HepG2 (cell line): Measurements from ENCODE around the gene FRMD1. TPM values are rescaled to one million over a fixed set of nuclear protein-coding genes. Genes with fewer than 3 reads are reported as not detected.
A peak's percentile ranks its signal among the peaks of the same experiment; 100 is the strongest.

Experiments
- BORCS8-MEF2B ChIP-seq: sonication (generic); formaldehyde crosslinking; IDR thresholded peaks from 2 replicates; pipeline ENCODE4 v1.8.0; 2022; ENCODE audit warnings: mild to moderate bottlenecking, missing genetic modification reagents
- CEBPB ChIP-seq: IDR thresholded peaks from 2 replicates; pipeline ENCODE4 v1.6.1; 2011; ENCODE audit warnings: low read depth, low read length, improper control_type of control experiment, borderline replicate concordance
- EZH2 ChIP-seq: conservative IDR thresholded peaks from 2 replicates; pipeline ENCODE4 v1.6.1; 2012; ENCODE audit warnings: mild to moderate bottlenecking, low read depth, low read length, moderate library complexity
- MAX ChIP-seq: IDR thresholded peaks from 2 replicates; pipeline ENCODE4 v1.6.1; 2012; ENCODE audit warnings: inconsistent platforms
- MED13 ChIP-seq: sonication (generic); formaldehyde crosslinking; IDR thresholded peaks from 2 replicates; pipeline ENCODE4 v1.5.0; 2020; ENCODE audit warnings: missing genetic modification reagents
- POLR2G ChIP-seq: fragments of 200-400 bp; formaldehyde crosslinking; IDR thresholded peaks from 2 replicates; pipeline ENCODE4 v1.6.1; 2018; ENCODE audit warnings: mild to moderate bottlenecking, low read depth, low read length, moderate library complexity
- RAD21 ChIP-seq: fragments of 450-650 bp; formaldehyde crosslinking; IDR thresholded peaks from 2 replicates; pipeline ENCODE4 v1.5.0; 2020; ENCODE audit warnings: mild to moderate bottlenecking
- SALL1 ChIP-seq: sonication (generic); formaldehyde crosslinking; IDR thresholded peaks from 2 replicates; pipeline ENCODE4 v1.8.0; 2022; ENCODE audit warnings: mild to moderate bottlenecking, missing genetic modification reagents
- TCF7L2 ChIP-seq: IDR thresholded peaks from 2 replicates; pipeline ENCODE4 v1.6.1; 2011; ENCODE audit warnings: mild to moderate bottlenecking, low read depth, low read length, moderate library complexity
- ZBTB40 ChIP-seq, 2 experiments: fragments of 450-650 bp in 1 of 2; sonication (generic) in 1 of 2; formaldehyde crosslinking in 1 of 2; IDR thresholded peaks; 2 replicates each; pipeline versions ENCODE4 v1.6.1 to v1.8.0; 2016 to 2022; ENCODE audit warnings: antibody characterized with exemption in 1 of 2, mild to moderate bottlenecking in 1 of 2, missing genetic modification reagents in 1 of 2
- ZNF318 ChIP-seq: sonication (generic); formaldehyde crosslinking; IDR thresholded peaks from 2 replicates; pipeline ENCODE4 v1.4.0; 2020; ENCODE audit warnings: mild to moderate bottlenecking, missing genetic modification reagents
- ZNF660 ChIP-seq: sonication (generic); formaldehyde crosslinking; IDR thresholded peaks from 2 replicates; pipeline ENCODE4 v1.5.1; 2020; ENCODE audit warnings: mild to moderate bottlenecking, low read depth, missing genetic modification reagents, borderline replicate concordance
- ZNF841 ChIP-seq: sonication (generic); formaldehyde crosslinking; IDR thresholded peaks from 2 replicates; pipeline ENCODE4 v1.8.1; 2023; ENCODE audit warnings: missing genetic modification reagents, borderline replicate concordance
- polyA plus RNA-seq, 8 experiments: library from polyadenylated mRNA; depleted of rRNA in 3 of 8; stranded (reverse) in 7 of 8; unstranded in 1 of 8; fragments of >200 nt; fragmentation: Illumina TruSeq in 4 of 8; extraction: Trizol in 4 of 8; gene quantifications; 2 replicates each; pipeline versions ENCODE4 v1.2.1 to v1.2.3, GENCODE V29; 2011 to 2016; ENCODE audit warnings: low read depth in 4 of 8, missing spikeins in 1 of 8, mixed read lengths in 1 of 8; ENCODE audit not compliant: insufficient read depth in 1 of 8
- total RNA-seq, 5 experiments: library from RNA; depleted of rRNA; stranded (reverse); fragments of >200 nt; fragmentation: Illumina TruSeq; extraction: Trizol; gene quantifications; 2 replicates each; pipeline ENCODE4 v1.2.3, GENCODE V29; 2016; ENCODE audit warnings: low read depth in 1 of 5

Gene FRMD1
- total and polyA plus RNA-seq, 2 of the 13 experiments (the other 11 are each of a cell fraction or from before 2014, with no cell fraction given) = 0.01 TPM; not detected in 1

DNA sequence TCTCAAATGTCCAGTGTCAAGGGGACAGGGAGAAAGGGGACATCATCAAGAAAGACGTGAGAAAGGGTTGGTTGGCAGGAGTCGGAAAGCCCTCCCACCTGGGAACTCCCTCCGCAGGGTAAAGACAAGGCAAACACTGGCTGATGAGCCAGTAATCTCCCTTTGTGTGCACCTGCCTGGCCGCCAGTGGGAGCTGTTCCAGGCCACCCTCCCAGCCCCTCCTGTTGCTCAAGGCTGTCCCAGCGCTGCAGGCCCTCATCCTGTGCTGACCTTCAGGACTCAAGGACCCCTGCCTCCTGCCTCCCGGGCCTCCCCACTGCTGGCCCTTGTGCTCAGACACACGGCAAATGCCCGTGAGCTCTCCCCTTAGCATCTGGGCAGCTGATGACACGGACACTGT, 7.4 kb downstream of the FRMD1 start (continued):
- TF ChIP-seq CEBPB = no peak; the same call in 1 of the 2 replicates
- no peak for TF ChIP-seq ZNF841 (CRISPR knock-in tag)
- no peak for TF ChIP-seq ZNF660
- TF ChIP-seq TCF7L2 = no peak
- no peak for TF ChIP-seq ZNF318 (CRISPR knock-in tag)
- no peak for TF ChIP-seq SALL1 (CRISPR knock-in tag)
- no peak for TF ChIP-seq ZBTB40 (IDR thresholded peaks at IDR 0.05)
- TF ChIP-seq ZBTB40 (CRISPR knock-in tag; IDR thresholded peaks at IDR 0.05) = no peak
- 0 out of 2 replicates have a peak, but pooled peaks have one; percentile 37 for TF ChIP-seq BORCS8-MEF2B (CRISPR knock-in tag)
- no peak for TF ChIP-seq EZH2
- TF ChIP-seq POLR2G = no peak
- no peak for TF ChIP-seq MED13
- no peak for TF ChIP-seq MAX
- TF ChIP-seq RAD21 (CRISPR knock-in tag) = peak; percentile 66
